GM19328 (cell line): ENCODE results near the gene SLC6A20.
A peak's percentile ranks its signal among the peaks of the same experiment; 100 is the strongest.

ENCODE experiments used
- ATAC-seq: cut with Tn5 transposase; IDR thresholded peaks from one replicate; pipeline ENCODE4 v1.9.1; 2021; ENCODE audit warnings: mild to moderate bottlenecking, moderate library complexity; ENCODE audit not compliant: unreplicated experiment

Gene SLC6A20

GRCh38 chr3:45795882-45796765, at the start of gene SLC6A20:
Gene SLC6A20 (minus strand): TSS chr3:45796536. CDS start chr3:45796419, 117 bp downstream.
- ATAC-seq = no peak

GRCh38 chr3:45844616-45845015, 48.3 kb upstream of the SLC6A20 start:
- ATAC-seq = no peak

- no peak for ATAC-seq
Measured at GRCh38 chr3:45842851-45843625, 46.7 kb upstream of the SLC6A20 start.

GRCh38 chr3:45841757-45842491, 45.6 kb upstream of the SLC6A20 start, which contains the start of gene LZTFL1:
Gene LZTFL1 (minus strand): TSS chr3:45842119. CDS start chr3:45841991, 128 bp downstream.
- ATAC-seq = peak; percentile 90

- no peak for ATAC-seq
Measured at GRCh38 chr3:45841420-45841756, 45.1 kb upstream of the SLC6A20 start.

- ATAC-seq = no peak
Measured at GRCh38 chr3:45838466-45838865, 42.1 kb upstream of the SLC6A20 start.

- ATAC-seq = no peak
Measured at GRCh38 chr3:45832699-45833098, 36.4 kb upstream of the SLC6A20 start.

GRCh38 chr3:45830121-45830520, 33.8 kb upstream of the SLC6A20 start:
- no peak for ATAC-seq

GRCh38 chr3:45826908-45827307, 30.6 kb upstream of the SLC6A20 start:
- no peak for ATAC-seq

GRCh38 chr3:45826321-45826720, 30.0 kb upstream of the SLC6A20 start:
- ATAC-seq = no peak

GRCh38 chr3:45821127-45821526, 24.8 kb upstream of the SLC6A20 start:
- no peak for ATAC-seq

GRCh38 chr3:45819543-45819942, 23.2 kb upstream of the SLC6A20 start:
- no peak for ATAC-seq

GRCh38 chr3:45817831-45818522, 21.6 kb upstream of the SLC6A20 start:
- no peak for ATAC-seq

GRCh38 chr3:45816544-45816943, 20.2 kb upstream of the SLC6A20 start:
- no peak for ATAC-seq

- ATAC-seq = no peak
Measured at GRCh38 chr3:45814322-45814721, 18.0 kb upstream of the SLC6A20 start.

GRCh38 chr3:45807681-45808540, 11.6 kb upstream of the SLC6A20 start:
- ATAC-seq = no peak

GRCh38 chr3:45807133-45807532, 10.8 kb upstream of the SLC6A20 start:
- ATAC-seq = no peak

- ATAC-seq = no peak
Measured at GRCh38 chr3:45806072-45806471, 9.7 kb upstream of the SLC6A20 start.

- no peak for ATAC-seq
Measured at GRCh38 chr3:45803252-45803935, 7.1 kb upstream of the SLC6A20 start.
